K562 (cell line): ENCODE results near the gene BMPER. TPM values are rescaled to one million over a fixed set of nuclear protein-coding genes. Genes with fewer than 3 reads are reported as not detected.

ENCODE experiments used
- ATAC-seq: fragments of 200-7000 bp; cut with Tn5 transposase; 3 replicates; pipeline ENCODE4 v1.9.1; 2020; ENCODE audit warnings: moderate library complexity
- BruUV-seq: library from RNA; stranded (reverse); fragments of 400-500 nt; replicated peaks from 2 replicates; lab custom pipeline; 2021; lab: Mats Ljungman, UMichigan
- CTCF ChIA-PET: fragments of 300-600 bp; formaldehyde crosslinking; extraction: SDS; loops from one replicate; lab custom pipeline; 2021; ENCODE audit warnings: low intra/inter-chr PET ratio; lab: Yijun Ruan, JAX
- POLR2A ChIA-PET: fragments of 300-600, 350-650 bp; sonication (Branson Sonifier 250); formaldehyde crosslinking; extraction: SDS; loops from one replicate; lab custom pipeline; 2021; ENCODE audit warnings: antibody characterized with exemption, inconsistent platforms; lab: Yijun Ruan, JAX
- DNase-seq, 4 experiments: peaks; one replicate each; pipeline versions ENCODE4 v3.0.0 to v3.0.0-alpha.2; 2011 to 2018; ENCODE audit warnings: low spot score in 3 of 4, mixed read lengths in 3 of 4; ENCODE audit errors: extremely low read depth in 1 of 4
- FAIRE-seq: peaks from 2 replicates; lab custom pipeline; 2011; peaks lifted over from hg19 to GRCh38; lab: Jason Lieb, UNC
- H2AFZ ChIP-seq: 2 replicates; pipeline ENCODE4 v1.6.0; 2011; ENCODE audit warnings: low read depth, low read length, control low read depth, inconsistent platforms
- H3K27ac ChIP-seq: fragments of 200-600 bp; 3 replicates; pipeline ENCODE4 v1.8.0; 2011; ENCODE audit warnings: low read depth, mild to moderate bottlenecking, control low read depth, inconsistent platforms, low read length, moderate library complexity, mixed read lengths; ENCODE audit errors: extremely low read depth
- H3K27me3 ChIP-seq, 2 experiments: fragments of 300-600 bp in 1 of 2; 2 replicates in 1 of 2; 3 replicates in 1 of 2; pipeline versions ENCODE4 v1.6.0 to v1.8.0; 2011; ENCODE audit warnings: inconsistent platforms in 2 of 2, low read length in 2 of 2, mild to moderate bottlenecking in 1 of 2, mixed read lengths in 1 of 2, moderate library complexity in 1 of 2; ENCODE audit not compliant: control insufficient read depth in 2 of 2, insufficient read depth in 2 of 2
- H3K36me3 ChIP-seq: fragments of 300-600 bp; 3 replicates; pipeline ENCODE4 v1.8.0; 2011; ENCODE audit warnings: mild to moderate bottlenecking, low read length, inconsistent platforms; ENCODE audit not compliant: control insufficient read depth, insufficient read depth
- H3K4me1 ChIP-seq, 2 experiments: fragments of 200-600 bp in 1 of 2; replicated peaks in 1 of 2; 2 replicates in 1 of 2; 3 replicates in 1 of 2; pipeline versions ENCODE4 v1.5.1 to v1.8.0; 2011; ENCODE audit warnings: inconsistent platforms in 2 of 2, low read length in 2 of 2, mild to moderate bottlenecking in 1 of 2, mixed read lengths in 1 of 2, moderate library complexity in 1 of 2; ENCODE audit not compliant: control insufficient read depth in 2 of 2, insufficient read depth in 2 of 2
- H3K4me2 ChIP-seq: 2 replicates; pipeline ENCODE4 v1.6.1; 2011; ENCODE audit warnings: low read length, control low read depth, inconsistent platforms, mixed read lengths; ENCODE audit not compliant: insufficient read depth
- H3K4me3 ChIP-seq: fragments of 200-600 bp; sonication (generic), shearing (Covaris generic); 2 replicates; pipeline ENCODE4 v1.5.1; 2016; ENCODE audit warnings: control low read depth, inconsistent platforms
- H3K79me2 ChIP-seq: fragments of 200-600 bp; 3 replicates; pipeline ENCODE4 v1.8.0; 2011; ENCODE audit warnings: low read length, inconsistent platforms; ENCODE audit not compliant: control insufficient read depth, insufficient read depth
- H3K9ac ChIP-seq, 2 experiments: 2 replicates each; pipeline versions ENCODE4 v1.6.0 to v1.6.1; 2011; ENCODE audit warnings: low read depth in 2 of 2, low read length in 2 of 2, control low read depth in 1 of 2, inconsistent platforms in 1 of 2, mild to moderate bottlenecking in 1 of 2, mixed read lengths in 1 of 2; ENCODE audit not compliant: insufficient read depth in 1 of 2
- H3K9me1 ChIP-seq: one replicate; pipeline ENCODE4 v1.6.0; 2011; ENCODE audit warnings: inconsistent platforms, mild to moderate bottlenecking, low read length, moderate library complexity; ENCODE audit not compliant: control insufficient read depth, insufficient read depth
- H3K9me3 ChIP-seq: replicated peaks from 2 replicates; pipeline ENCODE4 v1.5.1; 2011; ENCODE audit warnings: low read depth, low read length, inconsistent platforms; ENCODE audit not compliant: control insufficient read depth, insufficient read depth
- H4K20me1 ChIP-seq: replicated peaks from 2 replicates; pipeline ENCODE4 v1.6.1; 2011; ENCODE audit warnings: low read length, inconsistent platforms, mixed read lengths; ENCODE audit not compliant: control insufficient read depth, insufficient read depth
- KLF10 ChIP-seq: fragments of 250-450 bp; sonication (Bioruptor Pico); IDR thresholded peaks from 2 replicates; pipeline ENCODE4 v1.6.1; 2021; ENCODE audit warnings: matching md5 sums
- PTRF ChIP-seq: fragments of 450-650 bp; IDR thresholded peaks from 2 replicates; pipeline ENCODE4 v1.6.1; 2016; ENCODE audit warnings: mild to moderate bottlenecking, missing genetic modification characterization, missing compliant biosample characterization
- SPI1 ChIP-seq: IDR thresholded peaks from 2 replicates; pipeline ENCODE4 v1.6.1; 2011; ENCODE audit warnings: low read depth, low read length, control low read depth, borderline replicate concordance
- ZEB2 ChIP-seq: fragments of 450-650 bp; IDR thresholded peaks from 2 replicates; pipeline ENCODE4 v1.6.1; 2016
- ZNF583 ChIP-seq: fragments of 250-450 bp; sonication (Bioruptor Pico); IDR thresholded peaks from 2 replicates; pipeline ENCODE4 v1.4.0; 2020
- WGBS: fragments of 100-300 bp; shearing (Covaris generic); methylation state at CpG from one replicate; pipeline ENCODE4 v1.1.6; 2016; ENCODE audit warnings: low coverage, mixed read lengths; ENCODE audit not compliant: insufficient coverage; ENCODE audit errors: missing lambda C conversion rate; 5-methylcytosine and 5-hydroxymethylcytosine counted together
- in situ Hi-C: fragments of 300-500 bp; cut with MboI; formaldehyde crosslinking; loops from 4 replicates; pipeline ENCODE4 v1.15.0; 2018; ENCODE audit warnings: inconsistent platforms, mixed read lengths
- intact Hi-C: fragments of 100-400 bp; cut with micrococcal nuclease; formaldehyde crosslinking; loops from 2 replicates; pipeline ENCODE4 v1.14.2; 2022
- polyA plus RNA-seq, 8 experiments: library from polyadenylated mRNA; depleted of rRNA in 4 of 8; stranded (reverse) in 5 of 8; unstranded in 3 of 8; fragments of >200 nt; fragmentation: Nextera tagmentation in 2 of 8; fragmentation: Illumina TruSeq in 1 of 8; extraction: Ambion mirVana in 2 of 8; extraction: Trizol in 1 of 8; gene quantifications; 2 replicates each; pipeline versions ENCODE4 v1.2.1 to v1.2.3, GENCODE V29; 2011 to 2014; ENCODE audit warnings: inconsistent platforms in 1 of 8, missing spikeins in 1 of 8
- total RNA-seq, 7 experiments: library from RNA; depleted of rRNA in 6 of 7; stranded (reverse); fragments of >200 nt in 6 of 7; fragmentation: Illumina TruSeq in 2 of 7; extraction: Trizol in 2 of 7; gene quantifications; 2 replicates each; pipeline versions ENCODE4 v1.2.1 to v1.2.3, GENCODE V29; 2011 to 2021; ENCODE audit warnings: low replicate concordance in 1 of 7
- TF ChIP-seq, protein P1 (sequence below): fragments of 250-450 bp; sonication (Bioruptor Pico); IDR thresholded peaks from 2 replicates; pipeline ENCODE4 v1.4.0; 2020; ENCODE audit warnings: mild to moderate bottlenecking, moderate library complexity

The BMPER gene
- total and polyA plus RNA-seq, 9 of the 15 experiments (the other 6 are each of a cell fraction or from before 2014, with no cell fraction given) = not detected

DNA sequence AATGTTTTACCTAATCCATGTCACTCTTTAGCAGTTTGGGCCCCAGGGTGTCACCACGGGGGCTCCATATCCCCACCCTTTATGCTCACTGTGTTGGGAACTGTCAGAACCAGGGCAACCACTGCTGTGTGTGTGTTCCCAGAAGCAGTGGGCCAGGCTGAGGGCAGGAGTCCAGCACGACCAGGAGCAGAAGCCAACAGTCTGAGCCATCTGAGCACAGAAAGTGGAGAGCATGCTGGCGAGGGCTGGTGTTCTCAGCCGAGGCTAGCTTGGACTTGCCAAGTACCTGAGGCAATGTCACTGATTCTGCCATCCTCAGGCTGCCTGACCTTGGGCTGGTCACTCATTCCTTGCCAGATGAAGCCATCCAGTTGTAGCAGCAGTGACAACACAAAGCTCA lies 285.0 kb downstream of the BMPER start (continued):
- TF ChIP-seq, protein P1, sequence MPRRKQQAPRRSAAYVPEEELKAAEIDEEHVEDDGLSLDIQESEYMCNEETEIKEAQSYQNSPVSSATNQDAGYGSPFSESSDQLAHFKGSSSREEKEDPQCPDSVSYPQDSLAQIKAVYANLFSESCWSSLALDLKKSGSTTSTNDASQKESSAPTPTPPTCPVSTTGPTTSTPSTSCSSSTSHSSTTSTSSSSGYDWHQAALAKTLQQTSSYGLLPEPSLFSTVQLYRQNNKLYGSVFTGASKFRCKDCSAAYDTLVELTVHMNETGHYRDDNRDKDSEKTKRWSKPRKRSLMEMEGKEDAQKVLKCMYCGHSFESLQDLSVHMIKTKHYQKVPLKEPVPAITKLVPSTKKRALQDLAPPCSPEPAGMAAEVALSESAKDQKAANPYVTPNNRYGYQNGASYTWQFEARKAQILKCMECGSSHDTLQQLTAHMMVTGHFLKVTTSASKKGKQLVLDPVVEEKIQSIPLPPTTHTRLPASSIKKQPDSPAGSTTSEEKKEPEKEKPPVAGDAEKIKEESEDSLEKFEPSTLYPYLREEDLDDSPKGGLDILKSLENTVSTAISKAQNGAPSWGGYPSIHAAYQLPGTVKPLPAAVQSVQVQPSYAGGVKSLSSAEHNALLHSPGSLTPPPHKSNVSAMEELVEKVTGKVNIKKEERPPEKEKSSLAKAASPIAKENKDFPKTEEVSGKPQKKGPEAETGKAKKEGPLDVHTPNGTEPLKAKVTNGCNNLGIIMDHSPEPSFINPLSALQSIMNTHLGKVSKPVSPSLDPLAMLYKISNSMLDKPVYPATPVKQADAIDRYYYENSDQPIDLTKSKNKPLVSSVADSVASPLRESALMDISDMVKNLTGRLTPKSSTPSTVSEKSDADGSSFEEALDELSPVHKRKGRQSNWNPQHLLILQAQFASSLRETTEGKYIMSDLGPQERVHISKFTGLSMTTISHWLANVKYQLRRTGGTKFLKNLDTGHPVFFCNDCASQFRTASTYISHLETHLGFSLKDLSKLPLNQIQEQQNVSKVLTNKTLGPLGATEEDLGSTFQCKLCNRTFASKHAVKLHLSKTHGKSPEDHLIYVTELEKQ = no peak
- TF ChIP-seq ZNF583 (CRISPR knock-in tag) = no peak

DNA sequence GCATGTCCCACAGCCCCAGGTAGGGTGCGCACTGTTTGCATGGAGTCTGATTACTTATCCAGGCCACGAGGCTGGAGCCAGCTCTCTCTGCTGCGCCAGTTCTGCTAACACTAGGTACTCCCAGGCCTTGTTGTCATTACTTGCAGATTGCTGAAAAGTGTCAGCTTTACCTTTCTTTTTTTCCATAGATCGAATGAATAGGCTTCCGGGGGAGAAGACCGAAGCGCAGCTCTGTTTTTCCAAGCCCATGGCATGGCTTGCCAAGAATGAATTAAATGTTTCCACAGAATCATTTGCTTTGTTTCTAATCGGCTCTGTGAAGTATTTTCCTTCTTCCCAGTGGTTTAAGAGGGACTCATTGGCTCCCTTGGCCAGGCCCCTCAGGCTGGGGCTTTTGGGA lies 285.8 kb downstream of the BMPER start:
- Histone ChIP-seq H4K20me1 (no peaks in the 10 kb centered on the region), H3K27me3 (no peaks in the 10 kb centered on the region), H3K4me2 (no peak overlapping the region), H2AFZ (no peak overlapping the region), H3K4me1 (no peaks in the 10 kb centered on the region), H3K9me3 (no peaks in the 10 kb centered on the region; the same call in 1 of the 2 replicates), H3K9me1 (no peaks in the 10 kb centered on the region), H3K36me3 (no peaks in the 10 kb centered on the region), H3K9ac (no peak overlapping the region), H3K4me3 (no peak overlapping the region), H3K79me2 (no peaks in the 10 kb centered on the region), H3K27ac (no peak overlapping the region)
- ChIA-PET POLR2A (no interaction called here), CTCF (no interaction called here)
- BruUV-seq = no TSS peak
- in situ Hi-C loops = no loop called here
- TF ChIP-seq ZEB2 = no peak
- no peak for TF ChIP-seq PTRF
- TF ChIP-seq SPI1 = no peak
- TF ChIP-seq KLF10 (CRISPR knock-in tag) = no peak
- FAIRE-seq = no peak
- intact Hi-C loops = no loop called here
- no peak for DNase-seq
- no peak for ATAC-seq
- 3% methylated on average over 8 of the region's 8 CpGs for WGBS
